CD4-positive, alpha-beta T cell treated with Interleukin-10 for 1 hour (primary cell): ENCODE results near the gene PDE8A.
"Not testable (repeated sequence)": the region's sequence is repeated elsewhere in the genome, so short reads cannot be mapped to it uniquely, and the experiment has no call there.

Experiments
- DNase-seq: peaks from one replicate; pipeline ENCODE4 v3.0.0-alpha.2; 2020

The PDE8A gene

DNA sequence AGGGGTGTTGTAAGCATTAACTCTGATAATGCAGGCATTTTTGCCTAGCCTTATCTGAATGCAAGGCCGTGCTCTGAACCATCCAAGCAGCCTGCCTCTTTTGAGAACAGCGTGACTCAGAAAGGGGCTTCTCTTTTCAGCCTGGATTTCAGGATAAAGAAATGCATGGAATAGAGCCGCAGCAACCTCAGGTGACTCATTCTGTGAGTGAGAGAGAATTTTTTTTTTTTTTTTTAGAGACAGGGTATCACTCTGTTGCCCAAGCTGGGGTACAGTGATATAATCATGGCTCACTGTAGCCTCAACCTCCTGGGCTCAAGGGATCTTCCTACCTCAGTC is 20.6 kb upstream of the PDE8A start:
- DNase-seq = no peak

DNA sequence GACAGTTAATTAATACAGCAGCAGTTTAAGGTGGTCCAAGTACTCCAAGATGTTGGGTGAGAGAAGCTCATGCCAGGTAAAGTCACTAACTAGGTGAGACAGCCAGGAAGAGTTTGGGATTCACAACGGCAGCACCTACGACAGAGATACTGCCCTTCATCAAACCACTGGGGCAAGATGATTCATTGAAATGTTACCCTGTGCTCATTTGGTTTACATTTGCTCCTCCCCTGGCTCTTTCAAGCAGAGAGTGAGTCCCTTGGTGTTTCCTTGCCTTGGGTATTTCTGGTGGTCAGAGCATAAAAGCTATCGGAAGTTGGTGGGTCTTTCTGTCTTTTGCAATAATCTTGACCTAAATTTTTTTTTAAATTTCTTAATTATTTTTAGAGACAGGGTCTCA is 19.9 kb upstream of the PDE8A start:
- DNase-seq = no peak

DNA sequence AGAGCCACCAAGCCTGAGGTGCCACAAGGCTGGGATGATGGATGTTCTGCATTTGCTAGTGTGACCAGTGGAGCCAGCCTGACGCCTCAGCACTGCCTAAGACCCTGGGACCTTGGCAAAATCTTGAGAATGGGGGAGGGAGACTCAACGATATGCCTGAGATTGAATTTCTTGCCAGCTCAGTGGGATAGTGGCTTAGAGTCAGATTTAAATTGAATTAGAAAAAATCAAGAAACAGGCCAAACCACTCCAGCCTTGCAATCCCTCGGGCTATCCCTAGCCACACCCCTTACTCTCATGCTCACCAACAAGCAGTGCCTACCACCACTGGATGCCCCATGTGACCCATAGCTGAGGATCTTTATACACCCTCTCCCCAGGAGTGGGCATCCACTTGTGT is 18.7 kb upstream of the PDE8A start:
- DNase-seq = no peak

DNA sequence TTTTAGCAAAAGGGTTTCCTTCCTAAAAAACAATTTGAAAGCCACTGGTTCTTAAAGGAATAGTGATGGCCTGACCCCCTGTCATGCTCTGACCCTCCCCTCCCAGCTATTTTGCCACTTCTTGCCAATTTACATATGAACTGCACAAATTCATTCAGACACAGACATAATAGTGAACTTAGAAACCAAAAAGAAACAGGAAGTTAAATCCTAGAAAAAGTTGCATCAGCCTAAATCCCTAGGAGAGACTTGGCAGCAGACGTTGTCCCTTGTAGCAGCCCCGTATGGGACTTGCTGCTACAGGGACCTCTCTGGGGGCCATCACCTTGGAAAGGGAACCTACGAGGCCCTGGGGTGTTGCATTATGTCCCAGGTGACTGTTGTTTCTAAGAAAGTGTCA is 14.3 kb upstream of the PDE8A start:
- no peak for DNase-seq

DNA sequence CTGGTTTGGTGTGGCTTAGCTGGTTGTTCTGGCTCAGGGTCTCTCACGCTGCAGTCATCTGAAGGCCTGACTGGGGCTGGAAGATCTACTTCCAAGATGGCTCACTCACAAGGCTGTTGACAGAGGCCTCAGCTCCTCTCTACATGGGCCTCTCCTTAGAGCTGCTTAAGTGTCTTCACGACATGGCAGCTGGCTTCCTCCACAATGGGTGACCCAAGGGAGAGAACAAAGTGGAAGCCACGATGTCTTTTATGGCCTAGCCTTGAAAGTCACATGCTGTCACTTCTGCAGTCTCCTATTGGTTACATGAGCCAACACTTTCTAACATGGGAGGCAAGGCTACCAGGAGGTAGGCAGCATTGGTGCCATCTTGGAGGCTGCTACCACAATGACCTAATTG is 13.4 kb upstream of the PDE8A start:
- DNase-seq = no peak

- DNase-seq = no peak
These were observed 12.4 kb upstream of the PDE8A start for GRCh38 chr15:84969257-84969656.

DNA sequence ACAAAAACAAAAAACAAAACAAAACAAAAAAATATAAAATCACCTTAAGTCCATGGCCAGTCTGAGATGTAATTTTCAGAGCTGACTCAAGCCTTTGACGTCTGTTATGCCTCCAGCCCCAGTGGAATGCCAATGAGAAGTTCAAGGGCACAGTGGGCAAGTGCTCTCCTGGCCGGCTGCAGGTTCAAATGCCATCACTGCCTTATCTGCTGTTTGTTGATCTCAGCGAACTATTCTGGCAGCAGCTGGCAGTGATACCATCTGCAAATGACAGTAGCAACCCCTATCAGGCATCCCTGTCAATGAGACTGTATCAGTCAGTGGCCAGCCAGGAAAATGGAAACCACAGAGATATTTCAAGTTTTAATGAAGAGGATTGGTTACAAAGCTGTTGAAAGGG is 10.8 kb upstream of the PDE8A start:
- no peak for DNase-seq

DNA sequence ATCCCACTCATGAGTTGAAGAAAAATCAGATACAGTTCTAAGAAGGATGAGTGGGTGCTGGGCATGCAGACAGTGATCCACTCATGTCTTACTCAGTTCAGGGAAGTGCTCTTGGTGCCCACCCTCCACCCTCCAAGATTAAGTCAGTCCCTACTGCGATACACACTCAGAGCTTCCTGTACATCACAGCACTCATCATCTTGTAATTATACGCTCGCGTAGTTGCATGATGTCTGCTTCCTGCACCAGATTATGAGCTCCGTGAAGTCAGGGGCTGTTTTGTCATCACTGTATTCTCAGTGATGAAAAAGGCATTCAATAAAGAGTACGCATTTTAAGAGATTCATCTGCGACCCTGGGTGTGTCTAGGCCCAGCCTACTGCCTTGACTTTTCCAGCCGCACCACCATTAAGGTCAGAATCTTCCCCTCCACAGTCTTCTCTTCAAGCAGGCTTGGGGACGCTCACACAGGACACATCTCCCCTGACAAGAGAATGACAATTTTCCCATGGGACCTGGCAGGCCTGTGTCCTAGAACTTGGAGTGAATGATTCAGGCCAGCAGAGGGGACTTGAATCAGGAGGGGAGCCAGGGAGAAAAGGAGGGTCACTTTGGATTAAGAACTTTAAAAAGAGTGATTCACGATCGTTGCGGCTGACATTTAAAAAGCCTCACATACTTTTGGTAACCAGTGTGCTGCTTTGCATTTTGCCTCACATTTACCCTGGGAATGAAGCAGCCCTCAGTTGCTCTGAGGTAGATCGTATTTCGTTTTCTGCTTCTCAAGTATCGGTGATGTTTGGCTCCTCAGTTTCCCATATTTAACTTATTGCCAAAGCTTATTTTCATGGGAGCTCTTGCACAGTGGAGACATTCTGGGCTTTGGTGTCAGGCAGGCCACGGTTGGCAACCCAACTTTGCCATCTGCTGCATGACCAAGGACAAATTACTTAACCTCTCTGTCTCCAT is 7.9 kb upstream of the PDE8A start:
- no peak for DNase-seq

- DNase-seq = no peak
These were observed 5.7 kb upstream of the PDE8A start for GRCh38 chr15:84975871-84976351.

GRCh38 chr15:84976746-84977345 is 4.8 kb upstream of the PDE8A start:
- DNase-seq = no peak

DNA sequence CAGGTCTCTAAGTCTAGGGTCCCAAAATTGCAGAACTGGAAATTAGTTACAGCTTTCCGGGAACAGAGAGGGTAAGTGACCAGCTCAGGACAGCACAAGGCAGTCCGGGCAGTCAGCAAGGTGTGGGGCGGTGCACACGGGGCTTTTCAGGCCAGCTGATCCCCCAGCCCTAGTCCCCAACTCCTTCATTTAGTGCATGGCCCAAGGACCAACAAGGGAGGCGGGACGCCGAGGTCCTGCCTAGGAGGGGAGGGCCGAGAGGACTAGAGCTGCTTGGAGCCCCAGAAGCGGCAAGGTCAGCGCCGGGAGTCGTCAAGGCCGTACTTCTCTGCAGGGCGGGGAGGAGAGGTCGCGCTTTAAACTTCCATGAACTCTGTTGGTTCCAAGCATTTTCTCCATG is 2.0 kb upstream of the PDE8A start:
- no peak for DNase-seq

GRCh38 chr15:84980196-84981053 is 1.2 kb upstream of the PDE8A start:
- peak; percentile 89 for DNase-seq

GRCh38 chr15:84981054-84981710 is 474 bp upstream of the PDE8A start:
- peak; percentile 97 for DNase-seq

DNA sequence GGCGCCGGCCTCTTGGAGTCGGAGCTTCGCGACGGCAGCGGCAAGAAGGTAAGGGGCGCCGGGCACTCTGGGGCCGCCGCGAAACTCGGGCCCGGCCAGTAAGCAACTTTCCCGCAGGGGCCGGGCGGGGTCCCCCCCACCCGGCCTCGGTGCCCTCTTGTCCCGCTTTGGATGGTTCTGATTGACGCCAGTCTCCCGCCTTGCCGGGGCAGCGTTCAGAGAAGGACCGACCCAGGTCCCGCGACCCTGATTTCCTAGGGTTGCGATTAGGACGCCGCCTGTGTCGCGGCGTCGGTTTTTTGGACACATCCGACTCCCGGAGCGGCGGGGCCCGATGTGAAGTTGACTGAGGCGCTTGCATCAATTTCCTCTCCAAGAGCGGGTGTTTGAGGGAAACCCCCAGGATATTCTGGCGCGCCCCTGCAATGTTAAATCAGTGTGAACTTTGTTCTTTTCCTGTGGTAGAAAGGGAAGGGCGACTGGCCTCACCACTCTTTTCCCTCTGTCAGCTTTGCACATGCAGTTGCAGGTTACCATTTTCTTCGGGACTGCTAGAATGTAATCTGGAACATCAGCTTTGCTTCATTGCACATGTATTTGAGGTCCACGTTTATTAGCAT is 755 bp downstream of the PDE8A start:
- DNase-seq = peak; percentile 68

DNA sequence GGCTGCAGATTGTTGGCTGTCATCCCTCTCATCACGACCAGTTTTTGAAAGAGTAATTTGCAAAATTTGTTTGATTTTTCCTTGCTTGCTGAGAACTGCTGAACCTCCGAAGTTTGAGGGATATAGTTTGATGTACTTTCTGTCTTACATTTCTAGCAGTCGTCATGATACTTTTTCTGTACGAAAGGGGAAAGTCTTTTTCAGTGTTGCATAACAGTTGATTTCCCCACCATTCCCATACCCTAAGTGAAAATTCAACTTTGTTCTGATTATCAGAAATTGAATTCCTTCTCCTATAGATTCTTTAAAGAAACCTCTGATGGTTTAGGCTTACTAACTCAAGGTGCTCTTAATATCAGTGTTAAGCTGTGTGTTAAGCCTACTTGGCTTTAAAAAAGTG is 1.6 kb downstream of the PDE8A start:
- no peak for DNase-seq

- DNase-seq = no peak
These were observed 2.1 kb downstream of the PDE8A start for GRCh38 chr15:84983711-84984110.

DNA sequence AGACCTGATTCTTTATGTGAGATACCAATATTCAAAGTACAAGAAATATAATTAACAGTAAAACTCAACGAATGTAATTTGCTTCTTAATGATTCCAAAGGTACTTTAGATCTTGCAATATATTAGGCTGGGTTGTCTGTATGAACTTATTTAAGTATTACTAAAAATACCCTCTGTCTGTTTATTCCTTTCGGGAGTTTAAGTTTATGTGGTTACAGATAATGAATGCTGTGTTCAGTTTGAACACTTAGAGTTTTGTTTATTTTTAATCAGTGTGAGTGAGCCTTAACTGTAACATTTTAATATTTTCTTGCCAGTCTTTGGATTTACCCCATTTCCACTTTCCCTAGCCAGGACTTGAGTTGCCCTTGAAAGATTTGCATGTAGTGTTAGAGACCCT is 3.5 kb downstream of the PDE8A start:
- DNase-seq = no peak

- DNase-seq = not testable (repeated sequence)
These were observed 5.7 kb downstream of the PDE8A start for GRCh38 chr15:84987351-84987750.

GRCh38 chr15:84987949-84988624 is 6.4 kb downstream of the PDE8A start:
- DNase-seq = peak; percentile 18

DNA sequence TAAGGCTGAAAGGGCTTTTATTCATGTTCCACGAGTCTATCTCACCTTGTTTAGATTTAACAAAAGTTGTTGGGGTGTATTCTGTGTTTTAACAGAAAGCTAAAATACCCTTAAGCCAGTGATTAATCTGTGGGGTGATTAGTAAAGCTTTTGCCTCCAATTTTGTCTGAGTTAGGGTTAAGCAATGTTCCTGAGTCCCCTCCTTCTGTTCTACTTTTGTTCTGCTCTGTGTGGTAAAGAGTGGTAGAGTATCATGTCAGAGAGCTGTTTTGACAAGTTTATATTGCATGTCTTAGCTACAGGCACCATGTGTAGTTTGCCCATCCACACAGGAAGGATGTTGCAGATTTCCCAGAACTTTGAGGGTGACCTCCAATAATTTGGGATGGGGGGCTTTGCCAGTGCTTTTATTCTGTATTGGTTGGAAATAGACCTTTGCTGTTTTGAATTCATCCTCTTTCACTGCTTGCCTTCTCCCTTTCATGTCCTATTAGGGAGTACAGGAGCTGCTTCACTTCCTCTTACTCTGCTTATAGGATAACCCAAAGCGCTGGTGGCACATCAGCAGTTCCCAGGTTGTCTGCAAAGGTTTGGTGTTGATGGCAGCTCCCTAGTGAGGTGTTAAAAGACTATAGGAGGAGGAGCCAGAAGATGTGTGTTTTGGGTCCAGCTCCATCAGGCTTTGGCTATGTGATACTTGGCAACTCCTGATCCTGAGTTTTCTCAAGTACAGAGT is 7.4 kb downstream of the PDE8A start:
- DNase-seq = no peak

DNA sequence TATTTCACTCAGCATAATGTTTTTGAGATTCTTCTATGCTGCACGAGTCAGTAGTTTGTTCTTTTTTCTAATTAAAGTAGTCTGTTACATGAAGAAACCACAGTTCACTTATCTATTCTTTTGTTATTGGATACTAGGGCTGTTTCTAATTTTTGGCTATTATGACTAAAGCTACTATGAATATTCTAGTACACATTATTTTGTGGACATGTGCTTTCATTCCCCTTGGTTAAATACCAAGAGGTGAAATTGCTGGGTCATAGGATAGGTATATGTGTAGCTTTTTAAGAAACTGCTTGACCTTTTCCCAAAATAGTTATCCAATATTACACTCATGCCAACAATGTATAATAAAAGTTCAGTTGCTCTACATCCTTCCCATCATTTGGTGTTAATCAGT is 8.9 kb downstream of the PDE8A start:
- DNase-seq = no peak
